ENCODE data around the gene NHLRC2. TPM values are rescaled to one million over a fixed set of nuclear protein-coding genes. Genes with fewer than 3 reads are reported as not detected.

Gene NHLRC2
- total and polyA plus RNA-seq, 2 of the 13 experiments (the other 11 are each of a cell fraction or from before 2014, with no cell fraction given) = 7.6 to 12.7 TPM

DNA sequence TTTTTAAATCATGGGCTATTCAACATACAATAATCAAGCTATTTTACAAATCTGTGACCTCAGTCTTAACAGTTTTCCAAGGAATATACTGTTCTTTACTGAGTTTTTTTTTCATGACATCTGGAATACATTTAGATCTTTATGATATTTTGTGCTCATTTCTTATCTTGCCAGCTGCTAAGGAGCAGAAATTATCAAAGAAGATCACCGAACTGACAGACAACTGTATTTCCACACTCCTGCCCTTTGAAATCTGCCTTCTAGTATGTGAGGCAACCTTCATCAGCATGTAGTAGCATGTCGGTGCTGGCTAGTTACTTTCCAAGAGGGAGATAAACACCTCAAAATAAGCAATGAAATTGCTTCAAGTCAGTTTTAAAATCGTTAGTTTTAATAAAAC is 66.4 kb downstream of the NHLRC2 start:
- Histone ChIP-seq H4K20me1 (ENCODE audit: insufficient read depth, low read length) (no peaks in the 10 kb centered on the region), H3K4me3 (replicated peaks in 1 of 3; ENCODE audit: insufficient read depth in 1 of 3, low read depth in 2 of 3, low read length in 3 of 3) (no peak overlapping the region), H3K79me2 (ENCODE audit: insufficient read depth, low read length) (no peaks in the 10 kb centered on the region), H3K9ac (ENCODE audit: insufficient read depth, low read depth, low read length) (no peak overlapping the region), H3K36me3 (replicated peaks in 1 of 2; ENCODE audit: control insufficient read depth in 1 of 2, insufficient read depth in 2 of 2, low read length in 2 of 2) (no peaks in the 10 kb centered on the region), H3K9me3 (ENCODE audit: low read length) (no peaks in the 10 kb centered on the region), H3K4me1 (ENCODE audit: insufficient read depth, low read length) (no peaks in the 10 kb centered on the region), H3K4me2 (ENCODE audit: low read depth, low read length) (no peak overlapping the region), H3K27ac (ENCODE audit: extremely low read length, insufficient read depth, low read length) (no peak overlapping the region), H2AFZ (ENCODE audit: low read length) (no peak overlapping the region), H3K27me3 (ENCODE audit: control insufficient read depth in 1 of 2, insufficient read depth in 2 of 2, low read length in 2 of 2) (no peaks in the 10 kb centered on the region)
- ChIA-PET POLR2A (no interaction called here), CTCF (ENCODE audit: low intra/inter-chr PET ratio, low total read pairs) (no interaction called here)
- DNase-seq (ENCODE audit: low spot score) = no peak
- BruUV-seq (replicated peaks) = no TSS peak
- intact Hi-C loops (cut with micrococcal nuclease; ENCODE audit: unreplicated experiment) = no loop called here
- in situ Hi-C loops (cut with HindIII; ENCODE audit: extremely low pct_ligation_motif_present, low pct_unique_long_range_greater_than_20kb) = no loop called here
- WGBS (ENCODE audit: low lambda C conversion rate) = 24% methylated on average over 3 of the region's 3 CpGs
- TF ChIP-seq JARID2 (CRISPR knock-in tag; IDR thresholded peaks at IDR 0.05; ENCODE audit: insufficient replicate concordance) = no peak
- TF ChIP-seq ZBTB10 (CRISPR knock-in tag; IDR thresholded peaks at IDR 0.05; ENCODE audit: borderline replicate concordance) = no peak
- no peak for TF ChIP-seq SIX1 (CRISPR knock-in tag; IDR thresholded peaks at IDR 0.05; ENCODE audit: borderline replicate concordance)
- TF ChIP-seq, protein P1, sequence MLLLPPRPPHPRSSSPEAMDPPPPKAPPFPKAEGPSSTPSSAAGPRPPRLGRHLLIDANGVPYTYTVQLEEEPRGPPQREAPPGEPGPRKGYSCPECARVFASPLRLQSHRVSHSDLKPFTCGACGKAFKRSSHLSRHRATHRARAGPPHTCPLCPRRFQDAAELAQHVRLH (CRISPR knock-in tag; IDR thresholded peaks at IDR 0.05; ENCODE audit: borderline replicate concordance, low read depth) = no peak
- no peak for TF ChIP-seq ZNF546 (CRISPR knock-in tag; conservative IDR thresholded peaks at IDR 0.05)
- TF ChIP-seq ZNF703 (CRISPR knock-in tag; IDR thresholded peaks at IDR 0.05; ENCODE audit: borderline replicate concordance) = no peak
- no peak for TF ChIP-seq ZNF513 (CRISPR knock-in tag; conservative IDR thresholded peaks at IDR 0.05)
- no peak for TF ChIP-seq ZNF562 (CRISPR knock-in tag; IDR thresholded peaks at IDR 0.05; ENCODE audit: borderline replicate concordance)
- no peak for FAIRE-seq
- ATAC-seq = no peak
